ENCODE results near the gene DSCAML1. TPM values are rescaled to one million over a fixed set of nuclear protein-coding genes. Genes with fewer than 3 reads are reported as not detected.

The DSCAML1 gene
- total RNA-seq, 1 donor from 2014 or later: not detected

DNA sequence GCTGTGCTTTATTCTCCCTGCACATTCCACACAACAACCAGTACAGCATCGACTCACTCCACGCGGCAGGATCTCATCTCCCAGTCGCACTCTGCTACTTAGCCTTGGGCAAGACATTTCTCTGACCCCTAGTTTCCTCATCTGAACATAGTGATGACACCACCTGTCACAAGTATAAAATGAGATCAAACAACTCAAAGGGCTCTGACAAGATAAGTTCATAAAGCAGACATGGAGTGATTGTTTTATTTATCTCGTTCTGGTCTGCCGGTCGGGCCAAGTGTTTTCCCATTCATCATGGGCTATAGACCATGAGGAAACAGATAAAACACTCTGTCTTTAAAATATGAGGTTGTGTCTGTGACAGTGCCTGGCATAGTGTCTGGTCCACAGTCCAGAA is 35.0 kb downstream of the DSCAML1 start:
- no peak for DNase-seq (ENCODE audit: low read depth, low spot score)

DNA sequence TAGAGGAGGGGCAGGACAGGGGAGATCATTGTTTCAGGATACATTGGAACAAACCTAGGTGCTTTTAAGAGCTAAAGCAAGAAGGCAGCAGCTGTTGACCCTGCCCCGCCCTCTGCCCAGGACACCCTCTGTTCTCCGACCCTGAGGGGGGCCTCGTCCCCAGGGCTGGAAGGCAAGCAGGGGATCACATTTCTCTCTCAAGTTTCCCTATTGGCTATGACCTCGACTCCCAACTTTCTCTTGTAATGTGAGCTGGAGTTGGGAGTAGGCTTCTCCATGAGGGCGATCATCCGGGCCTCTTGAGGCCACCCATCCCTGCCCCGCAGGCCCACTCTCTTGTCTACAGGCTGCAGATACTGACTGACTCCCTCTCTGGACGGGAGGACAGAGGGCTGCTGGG is 37.7 kb downstream of the DSCAML1 start:
- DNase-seq (ENCODE audit: low read depth, low spot score): no peak

DNA sequence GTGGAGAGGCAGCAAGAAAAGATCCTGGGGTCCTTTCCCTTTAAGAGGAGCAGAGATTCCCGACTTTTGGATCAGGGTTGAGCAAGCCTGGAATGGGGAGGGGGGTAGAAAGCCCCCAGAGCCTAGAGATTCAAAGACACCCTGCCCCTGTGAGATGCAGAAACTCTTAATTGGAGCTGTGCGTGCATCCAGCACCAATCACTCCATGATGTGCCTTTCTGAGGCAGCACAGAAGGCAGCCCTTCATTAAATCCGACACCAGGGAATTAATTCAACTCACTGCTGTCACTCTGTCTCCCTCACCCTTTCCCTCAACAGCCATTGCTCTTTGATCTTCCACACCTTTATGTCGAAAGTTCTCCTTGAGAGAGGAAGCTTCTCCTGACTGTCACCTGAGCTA is 43.0 kb downstream of the DSCAML1 start:
- no peak for DNase-seq (ENCODE audit: low read depth, low spot score)

DNA sequence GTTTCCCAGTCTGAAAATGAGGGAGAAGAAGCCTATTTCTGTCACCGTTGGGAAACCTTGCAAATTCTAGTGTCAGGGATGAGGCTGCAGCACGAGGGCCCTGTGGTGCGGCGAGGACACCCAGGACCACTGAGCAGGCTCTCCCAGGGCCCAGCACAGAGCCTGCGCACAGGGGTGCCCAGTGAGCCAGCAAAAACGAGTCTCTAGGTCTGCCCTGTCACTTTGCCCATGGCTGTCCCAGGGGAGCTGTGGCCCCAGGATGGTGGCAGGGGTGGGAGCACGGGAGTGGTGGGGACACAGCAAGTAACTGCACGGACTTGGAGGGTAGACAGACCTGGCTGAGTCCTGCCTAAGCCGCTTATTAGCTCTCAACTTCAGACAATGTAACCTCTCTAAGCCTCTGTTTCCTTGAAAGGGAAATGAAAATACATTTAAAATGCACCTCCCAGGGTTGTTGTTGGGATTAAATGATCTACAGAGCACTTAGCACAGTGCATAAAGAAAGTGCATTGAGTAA is 44.2 kb downstream of the DSCAML1 start:
- no peak for DNase-seq (ENCODE audit: low read depth, low spot score)

DNA sequence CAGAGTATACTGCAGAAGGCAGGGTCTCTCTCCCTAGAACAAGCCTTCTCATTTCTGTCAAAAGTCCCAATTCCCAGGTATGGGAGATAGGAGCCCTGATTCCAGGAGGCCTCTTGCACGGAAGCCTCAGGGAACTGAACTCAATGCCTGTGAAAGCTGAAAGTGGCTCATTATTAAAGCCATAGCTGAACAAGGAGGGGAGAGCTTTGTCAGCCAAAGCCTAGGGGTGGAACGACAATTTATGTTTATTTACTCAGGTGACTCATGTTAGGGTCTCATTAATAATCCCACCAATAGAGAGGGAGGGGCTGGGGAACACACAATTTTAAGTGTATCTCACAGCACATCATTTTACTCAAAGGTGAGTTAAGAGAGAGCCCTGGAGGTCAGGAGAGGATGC is 44.9 kb downstream of the DSCAML1 start:
- DNase-seq (ENCODE audit: low read depth, low spot score): no peak

DNA sequence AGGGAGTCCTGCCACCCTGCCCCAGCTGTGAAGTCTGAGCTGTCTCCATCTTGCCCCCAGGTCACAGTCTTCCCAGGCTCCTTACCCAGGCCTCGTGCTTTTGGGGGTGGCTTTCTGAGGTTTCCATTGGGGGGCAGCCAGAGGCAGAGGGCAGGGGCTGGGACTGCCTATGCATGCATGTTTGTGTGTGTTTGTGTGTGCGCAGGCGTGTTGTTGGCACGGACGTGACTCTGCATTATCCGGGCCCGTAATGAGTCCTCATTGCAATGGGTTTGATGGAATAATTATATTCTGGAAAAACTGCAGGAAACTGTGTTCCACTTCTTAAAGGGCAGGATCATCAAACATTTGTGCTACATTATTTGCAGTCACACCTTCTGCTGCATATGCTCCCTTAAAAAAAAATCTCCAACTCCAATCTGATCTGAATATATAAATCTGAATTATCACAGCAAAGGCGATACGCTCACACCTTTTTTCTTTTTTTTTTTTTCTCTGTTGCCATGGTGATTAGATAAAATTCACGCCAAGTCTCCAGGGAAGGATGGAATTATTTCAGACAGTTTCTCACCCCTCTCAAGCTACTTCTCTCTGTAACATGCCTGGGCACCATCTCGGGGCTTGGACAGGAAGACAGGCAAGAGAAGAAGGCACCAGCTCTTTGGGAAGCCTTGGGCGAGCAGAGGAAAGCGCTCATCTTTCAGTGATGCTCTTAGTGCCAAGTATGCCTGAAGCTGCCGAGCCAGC is 45.9 kb downstream of the DSCAML1 start:
- no peak for DNase-seq (ENCODE audit: low read depth, low spot score)

DNA sequence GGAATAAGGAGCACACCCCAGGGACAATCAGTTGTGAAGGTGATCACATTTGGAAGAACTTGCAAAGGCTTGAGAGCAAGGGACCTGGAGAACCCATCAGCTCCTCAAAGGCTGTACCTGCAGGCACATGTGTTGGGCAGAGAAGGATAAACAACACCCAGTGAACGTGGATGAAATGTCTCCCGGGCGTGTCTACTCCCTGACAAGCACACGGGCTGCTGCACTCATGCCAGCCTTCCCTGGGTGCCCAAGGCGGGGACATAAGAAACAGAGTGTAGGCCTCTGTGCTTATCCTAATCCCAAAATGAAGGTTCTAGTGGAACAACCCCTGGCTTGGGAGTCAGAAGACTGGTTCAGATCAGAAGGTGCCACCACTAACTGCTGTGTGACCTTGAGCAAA is 46.7 kb downstream of the DSCAML1 start:
- DNase-seq (ENCODE audit: low read depth, low spot score): no peak

DNA sequence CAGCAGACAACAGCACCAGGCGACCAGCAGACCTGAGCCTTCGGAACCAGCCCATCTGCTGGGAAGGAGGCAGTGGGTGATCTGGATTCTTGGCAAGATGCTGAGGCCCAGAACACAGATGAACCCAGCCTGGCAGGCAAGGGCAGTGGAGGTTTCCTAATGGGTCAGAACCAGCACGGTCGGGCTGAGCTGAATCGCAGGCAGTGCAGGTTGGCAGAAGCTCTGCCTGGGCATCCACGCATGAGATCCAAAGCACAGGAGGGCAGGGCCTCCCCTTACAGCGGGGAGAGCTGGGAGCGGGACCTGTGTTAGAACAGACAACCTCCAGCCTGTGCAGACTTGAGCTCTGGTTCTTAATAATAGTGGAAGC is 47.5 kb downstream of the DSCAML1 start:
- DNase-seq (ENCODE audit: low read depth, low spot score): no peak

DNA sequence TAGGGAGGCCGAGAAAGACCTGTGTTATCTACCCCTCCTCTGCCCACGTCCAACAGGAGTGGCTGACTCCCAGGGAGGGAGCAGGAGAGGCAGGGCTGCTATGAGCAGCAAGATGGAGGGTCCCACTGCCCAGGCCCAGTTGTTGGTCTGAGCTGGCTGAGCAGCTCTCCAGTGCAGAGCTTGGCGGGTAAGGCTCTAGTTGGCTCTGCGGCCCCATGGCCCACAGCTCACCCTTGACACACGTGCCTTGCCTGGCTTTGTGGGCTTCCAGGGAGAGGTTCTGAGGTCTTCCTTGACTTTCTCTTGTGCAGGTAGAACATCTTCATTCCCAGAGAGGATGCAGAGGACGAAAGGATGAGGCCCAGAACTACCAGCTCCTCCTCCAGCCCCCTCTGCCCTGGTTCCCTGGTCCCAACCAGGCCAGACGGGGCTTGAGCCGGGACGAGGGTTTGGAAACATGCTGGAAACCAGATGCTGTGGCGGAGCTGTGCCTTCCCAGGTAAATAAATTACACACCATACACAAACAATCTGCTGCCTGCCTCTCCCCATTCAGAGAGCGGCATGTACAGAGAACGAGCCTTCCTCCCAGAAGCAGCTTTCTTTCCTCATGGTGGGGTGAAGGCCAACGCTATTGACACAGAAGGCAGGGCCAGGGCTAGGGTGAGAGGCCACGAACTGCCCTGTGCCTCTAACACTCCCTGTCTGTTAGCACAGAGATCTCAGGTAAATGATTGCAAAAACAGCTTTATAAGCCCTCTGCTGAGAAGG is 48.1 kb downstream of the DSCAML1 start:
- DNase-seq (ENCODE audit: low read depth, low spot score): no peak

DNA sequence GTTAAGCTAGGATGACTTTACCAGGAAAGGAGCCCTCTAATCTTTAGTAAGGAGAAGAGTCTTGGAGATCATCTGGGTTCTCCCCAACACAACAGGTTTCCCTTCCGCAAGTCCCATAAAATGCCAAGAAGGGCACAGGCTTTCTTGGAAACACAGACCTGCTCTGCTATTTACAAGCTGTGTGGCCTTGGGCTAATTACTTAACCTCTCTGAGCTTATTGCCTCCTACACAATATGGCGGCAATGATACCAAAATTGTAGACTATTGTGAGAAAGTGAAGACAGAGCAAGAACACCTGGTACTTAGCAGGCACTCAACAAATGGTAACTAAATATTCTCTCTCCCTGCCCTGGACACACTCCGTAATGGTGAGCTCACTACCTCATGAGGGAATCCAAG is 49.1 kb downstream of the DSCAML1 start:
- DNase-seq (ENCODE audit: low read depth, low spot score): no peak

DNA sequence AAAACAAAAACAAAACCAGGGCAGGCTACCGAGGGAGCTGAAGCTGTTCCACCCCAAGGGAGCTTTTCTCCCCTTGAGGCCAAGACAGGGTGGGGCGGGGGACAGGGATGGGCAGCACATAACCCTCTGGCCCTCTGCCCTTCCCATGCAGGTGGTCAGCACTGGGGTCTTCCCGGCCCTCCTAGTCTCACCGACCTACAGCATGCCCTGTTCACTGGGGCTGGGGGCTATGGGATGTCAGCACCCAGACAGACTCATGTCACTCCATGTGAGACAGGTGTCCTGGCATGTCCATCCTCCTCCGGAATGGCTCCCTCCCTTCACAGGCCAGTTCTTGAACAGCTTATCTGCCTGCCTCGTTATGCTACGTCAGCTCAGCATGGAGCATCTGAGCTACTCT is 51.7 kb downstream of the DSCAML1 start:
- DNase-seq (ENCODE audit: low read depth, low spot score): no peak

DNA sequence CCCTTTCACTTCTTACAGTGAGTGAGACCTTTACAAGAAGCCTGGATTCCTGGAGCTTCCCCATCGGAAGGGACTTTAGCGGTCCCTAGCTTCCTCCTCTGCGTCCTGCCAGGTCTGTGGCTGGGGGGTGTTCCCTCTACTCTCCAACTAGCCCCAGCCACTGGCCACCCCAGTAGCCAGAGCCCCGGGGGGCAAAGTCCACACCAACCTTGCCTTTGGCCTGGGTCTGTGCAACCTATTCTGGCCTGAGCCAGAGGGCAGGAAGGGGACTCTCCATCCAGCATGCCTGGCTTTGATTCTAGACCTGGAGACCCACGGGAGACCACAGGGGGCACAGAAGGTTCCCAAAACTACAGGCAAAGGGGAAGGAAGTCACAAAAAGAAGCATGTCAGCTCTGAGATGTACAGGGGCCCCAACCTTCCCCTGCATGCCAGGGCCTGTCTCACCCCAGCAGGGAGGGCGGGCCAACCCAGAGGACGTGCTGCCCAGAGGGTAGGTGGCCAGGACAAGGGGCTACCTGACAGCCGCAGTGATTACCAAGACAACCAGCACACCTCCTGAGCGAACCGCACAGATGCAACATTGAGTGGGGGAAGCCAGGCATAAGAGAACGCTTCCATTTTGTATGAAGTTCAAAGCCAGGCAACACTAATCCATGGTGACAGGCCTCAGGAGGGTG is 52.4 kb downstream of the DSCAML1 start:
- no peak for DNase-seq (ENCODE audit: low read depth, low spot score)

DNA sequence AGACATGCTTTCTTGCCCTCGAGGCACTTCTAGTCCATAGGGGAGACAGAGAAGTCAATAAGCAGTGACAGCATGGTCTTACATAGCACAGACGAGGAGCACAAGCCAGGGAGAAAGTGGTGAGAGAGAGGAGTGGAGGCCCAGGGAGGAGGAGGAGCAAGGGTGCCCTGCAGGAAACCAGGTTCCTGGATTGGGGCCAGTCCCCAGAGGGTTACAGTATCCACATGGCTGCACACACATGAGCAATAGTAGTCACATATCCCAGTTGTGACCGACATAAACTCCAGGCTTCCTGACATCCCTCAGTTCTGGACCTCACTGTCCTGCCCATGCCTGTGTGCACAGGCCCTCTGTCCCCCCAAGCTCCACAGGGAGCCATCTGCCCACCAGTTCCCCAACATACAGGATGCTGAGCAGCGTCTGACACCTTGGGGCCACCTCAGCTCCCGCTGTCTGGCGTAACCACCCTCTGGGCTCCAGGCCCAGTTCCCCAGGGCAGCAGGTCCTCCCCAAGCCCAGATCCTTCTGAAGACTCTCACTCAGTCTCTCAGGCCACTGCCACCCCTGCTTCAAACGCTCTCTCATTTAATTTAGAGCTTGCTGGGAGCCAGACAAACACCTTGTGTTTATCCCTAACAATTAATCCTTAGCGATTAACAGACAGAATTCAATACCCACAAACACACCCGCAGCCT is 53.7 kb downstream of the DSCAML1 start:
- no peak for DNase-seq (ENCODE audit: low read depth, low spot score)

DNA sequence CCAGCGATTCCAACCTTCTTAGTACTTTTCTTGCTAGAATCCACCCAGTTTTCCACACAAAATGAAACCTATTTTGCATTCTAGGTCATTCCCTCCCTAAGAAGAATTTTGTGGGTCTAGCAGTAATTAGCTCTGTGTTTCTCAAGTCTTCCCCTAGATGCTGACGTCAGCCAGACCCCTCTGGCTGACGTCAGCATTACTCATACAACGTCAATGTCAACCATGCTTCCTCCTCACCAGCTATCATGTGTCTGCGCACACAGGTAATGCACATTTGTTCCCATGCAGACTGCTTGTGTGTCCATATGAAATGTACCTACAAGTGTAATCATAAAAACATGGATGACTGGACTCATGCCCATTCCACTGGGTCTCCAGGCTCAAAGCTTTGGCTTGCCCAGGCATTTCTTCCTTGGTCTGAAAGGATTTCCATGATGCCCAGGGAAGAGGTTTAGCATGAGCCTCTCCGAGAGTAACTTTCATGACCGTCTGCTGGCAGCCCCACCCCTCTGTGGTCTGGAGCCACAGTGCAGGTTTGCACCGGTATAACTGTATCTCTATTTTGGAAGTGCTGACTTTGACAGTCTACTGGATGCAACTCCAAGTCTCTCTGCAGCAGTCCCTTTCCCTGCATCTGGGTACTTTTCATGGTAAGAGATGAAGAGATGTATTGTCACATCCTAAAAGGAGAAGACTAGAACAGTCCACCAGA is 58.6 kb downstream of the DSCAML1 start:
- no peak for DNase-seq (ENCODE audit: low read depth, low spot score)

DNA sequence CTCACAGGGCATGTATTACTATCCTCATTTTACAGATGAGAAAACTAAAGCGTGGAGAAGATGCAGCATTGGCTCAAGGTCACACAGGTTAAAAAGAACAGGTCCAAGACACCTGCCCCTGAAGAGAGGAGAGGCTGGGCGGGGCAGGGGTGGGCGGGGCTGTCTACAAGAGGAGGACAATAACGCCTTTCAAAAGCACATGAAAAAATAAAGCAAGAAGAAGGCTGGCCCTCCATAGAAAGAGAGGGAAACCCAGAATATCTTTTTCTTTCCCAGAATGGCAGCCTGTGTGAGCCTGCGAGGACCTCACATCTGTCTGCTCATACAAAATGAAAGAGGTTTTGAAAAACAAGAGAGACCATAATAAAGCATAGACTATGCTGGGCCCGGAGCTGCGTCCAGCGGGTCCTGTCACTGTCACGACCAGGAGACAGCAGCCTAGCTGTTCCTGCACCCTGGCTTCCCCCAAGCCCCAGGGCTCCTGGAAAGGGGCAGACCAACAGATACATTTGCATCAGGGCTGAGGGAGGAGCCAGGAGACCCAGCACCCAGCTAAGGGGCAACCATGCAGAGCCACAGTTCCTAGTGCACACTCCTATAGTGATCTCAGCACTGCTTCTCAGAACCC is 61.6 kb downstream of the DSCAML1 start:
- DNase-seq (ENCODE audit: low read depth, low spot score): no peak

DNA sequence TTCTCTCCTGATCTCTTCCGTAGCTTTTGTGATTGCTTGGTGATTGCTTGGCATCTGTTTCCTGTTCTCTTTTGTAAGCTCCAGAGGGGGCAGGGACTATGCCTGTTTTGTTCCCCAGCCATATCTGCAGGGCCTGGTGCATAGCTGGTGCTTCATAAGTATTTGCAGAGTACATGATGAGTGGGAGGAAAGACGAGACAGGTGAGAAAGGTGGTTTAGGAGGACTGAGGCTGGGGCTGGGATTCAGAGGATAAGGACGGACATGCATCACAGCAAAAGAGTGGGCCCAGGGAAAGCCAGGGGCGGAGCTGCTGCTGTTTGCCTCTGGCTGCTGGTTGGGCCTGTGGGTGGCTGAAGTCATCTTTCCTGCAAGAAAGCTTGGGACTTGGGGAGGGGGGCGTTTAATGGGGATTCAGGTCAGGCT is 62.4 kb downstream of the DSCAML1 start:
- DNase-seq (ENCODE audit: low read depth, low spot score): no peak

DNA sequence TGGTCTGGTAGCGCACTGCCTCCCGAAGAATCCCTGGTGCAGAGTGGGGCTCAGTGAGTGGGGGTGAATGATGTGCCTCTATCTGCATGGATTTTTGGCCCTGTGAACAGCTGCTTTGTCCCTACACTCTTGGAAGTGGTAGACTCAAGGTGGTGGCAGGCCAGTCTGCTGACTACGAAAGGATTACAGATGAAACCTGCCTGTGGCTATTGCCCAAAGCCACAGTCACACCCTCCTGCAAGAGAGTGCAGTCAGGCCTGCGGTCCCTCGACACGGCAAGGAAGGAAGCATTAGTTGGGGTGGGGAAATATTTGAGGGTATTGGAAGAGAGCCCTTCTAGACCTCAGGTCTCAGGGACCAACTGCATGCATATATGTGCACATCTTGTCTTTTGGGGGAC is 63.7 kb downstream of the DSCAML1 start:
- no peak for DNase-seq (ENCODE audit: low read depth, low spot score)

DNA sequence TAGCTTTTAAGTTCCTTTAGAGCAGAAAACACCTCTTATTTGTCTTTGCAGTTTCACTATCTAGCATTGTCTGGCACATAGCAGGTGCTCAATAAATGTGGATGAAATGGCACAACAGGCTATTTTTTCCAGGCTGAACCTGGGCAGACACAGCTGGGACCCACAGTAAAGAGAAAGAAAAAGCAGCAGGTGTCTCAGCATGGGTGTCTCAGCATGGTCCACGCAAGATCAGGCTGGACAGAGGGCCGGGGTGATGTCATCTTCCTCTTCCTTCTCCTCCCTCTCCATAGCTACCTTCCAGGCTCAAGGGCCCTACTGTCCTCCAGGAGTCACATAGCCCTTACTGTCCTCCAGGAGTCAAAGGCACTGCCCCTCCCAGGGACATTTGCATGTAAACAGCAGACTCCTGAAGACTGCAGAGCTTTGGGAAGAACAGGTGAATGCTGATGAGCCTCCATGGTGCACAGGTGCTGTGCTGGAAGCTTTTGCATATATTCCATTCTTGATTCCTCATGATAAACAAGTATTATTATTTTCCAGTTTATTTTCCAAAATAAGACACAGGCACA is 65.2 kb downstream of the DSCAML1 start:
- no peak for DNase-seq (ENCODE audit: low read depth, low spot score)

DNA sequence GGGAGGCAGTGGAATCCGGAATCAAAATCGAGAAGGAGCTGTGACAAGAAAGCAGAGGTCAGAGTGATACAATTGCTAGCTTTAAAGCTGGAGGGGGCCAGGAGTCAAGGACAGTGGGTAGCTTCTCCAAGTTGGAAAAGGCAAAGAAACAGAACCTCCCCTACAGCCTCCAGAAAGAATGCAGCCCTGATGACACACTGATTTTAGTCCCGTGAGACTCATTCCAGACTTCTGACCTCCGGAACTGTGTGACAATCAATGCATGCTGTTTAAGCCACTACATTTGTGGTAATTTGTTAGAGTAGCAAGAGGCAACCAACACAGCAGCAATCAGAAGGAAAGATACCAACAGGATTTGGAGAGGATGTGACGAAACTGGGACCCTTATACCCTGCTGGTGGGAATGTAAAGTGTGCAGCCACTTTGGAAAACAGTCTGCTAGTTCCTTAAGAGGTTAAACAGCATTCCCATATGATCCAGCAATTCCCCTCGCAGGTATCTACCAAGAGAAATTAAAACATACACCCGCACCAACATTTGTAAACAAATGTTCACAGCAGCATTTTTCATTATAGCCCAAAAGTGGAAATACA is 66.7 kb downstream of the DSCAML1 start:
- DNase-seq (ENCODE audit: low read depth, low spot score): no peak
